Fibroblast of lung (primary cell): ENCODE results near the gene MTOR. TPM values are rescaled to one million over a fixed set of nuclear protein-coding genes. Genes with fewer than 3 reads are reported as not detected.
"Not testable (repeated sequence)": the region's sequence is repeated elsewhere in the genome, so short reads cannot be mapped to it uniquely, and the experiment has no call there.

ENCODE experiments used
- DNase-seq, 2 donors: peaks; one replicate each; pipeline versions ENCODE4 v3.0.0 to v3.0.0-alpha.2; 2010; ENCODE audit warnings: low read depth in 2 of 2
- H2AFZ ChIP-seq: 2 replicates; pipeline ENCODE4 v1.5.1; 2012; ENCODE audit warnings: low read length, control low read depth, inconsistent platforms
- H3K27ac ChIP-seq: 2 replicates; pipeline ENCODE4 v1.5.1; 2011; ENCODE audit warnings: low read length, control low read depth; ENCODE audit not compliant: insufficient read depth
- H3K27me3 ChIP-seq: 2 replicates; pipeline ENCODE4 v1.5.1; 2011; ENCODE audit warnings: mild to moderate bottlenecking, low read length; ENCODE audit not compliant: control insufficient read depth, insufficient read depth
- H3K36me3 ChIP-seq: 2 replicates; pipeline ENCODE4 v1.5.1; 2011; ENCODE audit warnings: low read length; ENCODE audit not compliant: control insufficient read depth, insufficient read depth
- H3K4me1 ChIP-seq: 2 replicates; pipeline ENCODE4 v1.5.1; 2011; ENCODE audit warnings: low read length; ENCODE audit not compliant: control insufficient read depth, insufficient read depth; ENCODE audit errors: extremely low read depth
- H3K4me2 ChIP-seq: 2 replicates; pipeline ENCODE4 v1.5.1; 2011; ENCODE audit warnings: low read length, control low read depth; ENCODE audit not compliant: insufficient read depth; ENCODE audit errors: extremely low read depth
- H3K4me3 ChIP-seq, 4 experiments: fragments of 200-600 bp in 1 of 4; sonication (generic) in 1 of 4; replicated peaks in 1 of 4; 2 replicates each; pipeline ENCODE4 v1.5.1; 2011 to 2016; ENCODE audit warnings: low read length in 4 of 4, low read depth in 3 of 4, mild to moderate bottlenecking in 3 of 4, control low read depth in 2 of 4, inconsistent platforms in 1 of 4, mixed read lengths in 1 of 4; ENCODE audit not compliant: insufficient read depth in 1 of 4; ENCODE audit errors: control extremely low read depth in 1 of 4
- H3K79me2 ChIP-seq: 2 replicates; pipeline ENCODE4 v1.5.1; 2012; ENCODE audit warnings: mild to moderate bottlenecking, low read length, inconsistent platforms; ENCODE audit not compliant: control insufficient read depth, insufficient read depth
- H3K9ac ChIP-seq: 2 replicates; pipeline ENCODE4 v1.5.1; 2011; ENCODE audit warnings: mild to moderate bottlenecking, low read length, control low read depth; ENCODE audit not compliant: insufficient read depth
- H3K9me3 ChIP-seq: 2 replicates; pipeline ENCODE4 v1.5.1; 2012; ENCODE audit warnings: low read depth, low read length; ENCODE audit not compliant: control insufficient read depth, insufficient read depth
- H4K20me1 ChIP-seq: 2 replicates; pipeline ENCODE4 v1.5.1; 2011; ENCODE audit warnings: low read length; ENCODE audit not compliant: control insufficient read depth, insufficient read depth; ENCODE audit errors: extremely low read depth
- EZH2 ChIP-seq: IDR thresholded peaks from 2 replicates; pipeline ENCODE4 v1.5.1; 2012; ENCODE audit warnings: low read length, control low read depth, mild to moderate bottlenecking; ENCODE audit errors: missing control alignments
- polyA plus RNA-seq, 2 donors: library from polyadenylated mRNA; depleted of rRNA in 1 of 2; stranded (reverse) in 1 of 2; unstranded in 1 of 2; fragments of >200 nt; gene quantifications; 2 replicates each; pipeline ENCODE4 v1.2.1, GENCODE V29; 2011 to 2012; ENCODE audit warnings: missing spikeins in 1 of 2
- total RNA-seq: library from RNA; depleted of rRNA; stranded (reverse); fragments of >200 nt; gene quantifications from 2 replicates; pipeline ENCODE4 v1.2.1, GENCODE V29; 2014
- TF ChIP-seq, protein P1 (sequence below), 2 donors: IDR thresholded peaks in 1 of 2; conservative IDR thresholded peaks in 1 of 2; 1 replicate in 1 of 2; 2 replicates in 1 of 2; pipeline ENCODE4 v1.5.1; 2011 to 2012; ENCODE audit warnings: low read length in 2 of 2, control low read depth in 1 of 2, inconsistent platforms in 1 of 2, low read depth in 1 of 2, mild to moderate bottlenecking in 1 of 2

MTOR gene
- total and polyA plus RNA-seq, 2 donors (not counting 1 experiment from before 2014, with no cell fraction given), result 20.2 to 36.2 TPM

DNA sequence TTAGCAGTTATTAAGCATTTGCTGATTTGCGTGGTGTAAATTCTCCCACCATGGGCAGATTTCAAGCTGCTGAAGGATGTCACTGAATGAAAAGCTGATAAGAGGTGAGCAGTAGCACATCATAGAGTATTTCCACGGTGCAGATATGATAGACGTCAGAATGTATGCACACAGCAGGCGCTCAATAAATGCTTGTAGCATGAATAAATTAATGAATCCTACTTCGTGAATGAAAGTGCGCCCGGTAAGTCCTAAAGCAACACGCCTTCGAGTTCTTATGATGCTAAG is 10.1 kb upstream of the MTOR start:
- Histone ChIP-seq H3K27ac (no peak overlapping the region), H3K36me3 (no peaks in the 10 kb centered on the region), H3K27me3 (no peaks in the 10 kb centered on the region), H4K20me1 (no peaks in the 10 kb centered on the region), H3K9me3 (no peaks in the 10 kb centered on the region), H3K79me2 (peaks cover 2% of the 10 kb centered on the region), H3K4me2 (peak overlapping the region; percentile 78), H3K4me3 (peak overlapping the region in 3 of 4 experiments; percentile 4 to 49 (median 46)), H3K4me1 (peaks cover 3% of the 10 kb centered on the region), H2AFZ (peak overlapping the region; percentile 60), H3K9ac (no peak overlapping the region)
- DNase-seq, result no peak
- TF ChIP-seq, protein P1, sequence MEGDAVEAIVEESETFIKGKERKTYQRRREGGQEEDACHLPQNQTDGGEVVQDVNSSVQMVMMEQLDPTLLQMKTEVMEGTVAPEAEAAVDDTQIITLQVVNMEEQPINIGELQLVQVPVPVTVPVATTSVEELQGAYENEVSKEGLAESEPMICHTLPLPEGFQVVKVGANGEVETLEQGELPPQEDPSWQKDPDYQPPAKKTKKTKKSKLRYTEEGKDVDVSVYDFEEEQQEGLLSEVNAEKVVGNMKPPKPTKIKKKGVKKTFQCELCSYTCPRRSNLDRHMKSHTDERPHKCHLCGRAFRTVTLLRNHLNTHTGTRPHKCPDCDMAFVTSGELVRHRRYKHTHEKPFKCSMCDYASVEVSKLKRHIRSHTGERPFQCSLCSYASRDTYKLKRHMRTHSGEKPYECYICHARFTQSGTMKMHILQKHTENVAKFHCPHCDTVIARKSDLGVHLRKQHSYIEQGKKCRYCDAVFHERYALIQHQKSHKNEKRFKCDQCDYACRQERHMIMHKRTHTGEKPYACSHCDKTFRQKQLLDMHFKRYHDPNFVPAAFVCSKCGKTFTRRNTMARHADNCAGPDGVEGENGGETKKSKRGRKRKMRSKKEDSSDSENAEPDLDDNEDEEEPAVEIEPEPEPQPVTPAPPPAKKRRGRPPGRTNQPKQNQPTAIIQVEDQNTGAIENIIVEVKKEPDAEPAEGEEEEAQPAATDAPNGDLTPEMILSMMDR (conservative IDR thresholded peaks at IDR 0.05 in 1 of 2, IDR thresholded peaks at IDR 0.05 in 1 of 2; ENCODE audit: low read depth in 1 of 2, low read length in 2 of 2), result no peak
- TF ChIP-seq EZH2, result no peak

DNA sequence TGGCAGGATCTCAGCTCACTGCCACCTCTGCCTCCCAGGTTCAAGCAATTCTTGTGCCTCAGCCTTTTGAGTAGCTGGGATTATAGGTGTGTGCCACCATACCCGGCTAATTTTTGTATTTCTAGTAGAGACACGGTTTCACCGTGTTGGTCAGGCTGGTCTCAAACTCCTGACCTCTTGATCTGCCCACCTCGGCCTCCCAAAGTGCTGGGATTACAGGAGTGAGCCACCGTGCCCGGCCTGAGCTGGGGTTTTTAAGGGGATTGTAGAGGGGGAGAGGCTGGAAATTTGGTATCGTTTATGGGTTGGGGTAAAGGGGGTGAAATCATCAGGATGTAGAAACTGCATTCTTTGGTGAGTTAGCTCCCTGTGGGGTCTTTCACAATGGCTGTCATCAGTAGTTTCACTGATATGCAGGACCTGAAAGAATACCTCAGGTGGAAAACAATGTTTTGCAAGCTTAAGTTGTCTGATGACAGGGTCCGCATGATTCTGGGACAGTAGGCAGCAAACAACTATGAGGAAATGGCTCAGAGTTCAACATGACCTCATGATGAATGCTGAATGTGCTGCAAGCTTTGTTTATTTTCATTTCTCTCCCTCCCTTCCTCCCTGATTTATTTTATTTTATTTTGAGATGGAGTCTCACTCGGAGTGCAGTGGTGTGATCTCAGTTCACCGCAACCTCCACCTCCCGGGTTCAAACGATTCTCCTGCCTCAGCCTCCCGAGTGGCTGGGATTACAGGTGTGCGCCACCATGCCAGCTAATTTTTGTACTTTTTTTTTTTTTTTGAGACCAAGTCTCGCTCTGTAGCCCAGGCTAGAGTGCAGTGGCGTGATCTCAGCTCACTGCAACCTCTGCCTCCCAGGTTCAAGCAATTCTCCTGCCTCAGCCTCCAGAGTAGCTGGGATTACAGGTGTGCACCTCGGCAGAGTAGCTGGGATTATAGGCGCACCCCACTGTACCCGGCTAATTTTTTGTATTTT is 5.3 kb upstream of the MTOR start:
- H3K4me2 ChIP-seq, H3K9me3 ChIP-seq, H3K27me3 ChIP-seq, H4K20me1 ChIP-seq, H3K36me3 ChIP-seq, H3K4me1 ChIP-seq, H3K27ac ChIP-seq, H3K4me3 ChIP-seq, H2AFZ ChIP-seq, H3K9ac ChIP-seq, H3K79me2 ChIP-seq: not testable (repeated sequence)
- DNase-seq, result peak; percentile 63 to 90

DNA sequence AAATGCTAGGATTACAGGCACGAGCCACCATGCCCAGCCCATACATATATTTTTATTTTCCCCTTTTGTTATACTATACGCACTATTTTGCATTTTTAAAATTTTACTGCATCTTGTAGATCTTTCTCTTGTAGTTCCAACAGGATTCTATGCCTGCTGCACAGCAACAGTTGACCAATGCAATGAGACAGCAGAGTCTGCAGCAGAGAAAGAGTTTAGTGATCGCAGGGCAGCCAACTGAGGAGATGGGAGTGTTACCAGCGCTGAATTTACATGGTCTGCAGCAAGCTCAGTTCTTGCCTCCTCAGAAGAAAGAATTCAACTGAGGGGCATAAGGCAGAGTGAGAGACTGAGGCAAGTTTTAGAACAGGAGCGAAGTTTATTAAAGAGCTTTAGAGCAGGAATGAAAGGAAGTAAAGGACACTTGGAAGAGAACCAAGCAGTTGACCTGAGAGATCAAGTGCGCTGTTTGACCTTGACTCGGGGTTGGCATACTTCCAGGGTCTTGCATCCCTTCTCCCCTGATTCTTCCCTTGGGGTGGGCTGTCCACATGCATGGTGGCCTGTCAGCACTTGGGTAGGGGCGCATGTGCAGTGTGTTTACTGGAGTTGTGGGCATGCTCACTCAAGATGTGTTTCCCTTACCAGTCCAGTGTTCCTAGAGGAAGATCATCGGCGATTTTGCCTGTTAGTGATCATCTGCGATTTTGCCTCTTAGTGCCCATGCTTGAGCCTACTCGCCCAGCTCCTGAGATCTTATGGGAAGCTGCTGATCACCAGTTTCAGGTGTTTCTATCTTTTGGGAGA is 4.1 kb upstream of the MTOR start:
- no peaks in the 10 kb centered on the region for H3K27me3 ChIP-seq
- peaks cover 8% of the 10 kb centered on the region for H3K79me2 ChIP-seq
- TF ChIP-seq, protein P1 (conservative IDR thresholded peaks at IDR 0.05 in 1 of 2, IDR thresholded peaks at IDR 0.05 in 1 of 2; ENCODE audit: low read depth in 1 of 2, low read length in 2 of 2), result no peak
- no peak for TF ChIP-seq EZH2
- peaks cover 2% of the 10 kb centered on the region for H3K4me1 ChIP-seq
- no peaks in the 10 kb centered on the region for H4K20me1 ChIP-seq
- H2AFZ ChIP-seq, result no peak overlapping the region
- no peaks in the 10 kb centered on the region for H3K9me3 ChIP-seq
- no peak for DNase-seq
- H3K36me3 ChIP-seq, result no peaks in the 10 kb centered on the region
- no peak overlapping the region for H3K27ac ChIP-seq
- no peak overlapping the region for H3K4me3 ChIP-seq
- no peak overlapping the region for H3K9ac ChIP-seq
- no peak overlapping the region for H3K4me2 ChIP-seq
